Gastrocnemius medialis (tissue), 4 donors: Measurements from ENCODE around the gene TNNI3K. TPM values are rescaled to one million over a fixed set of nuclear protein-coding genes. Genes with fewer than 3 reads are reported as not detected.

Experiments used
- ATAC-seq, 2 donors: fragments of 150-250 bp; one replicate each; pipeline ENCODE4 v1.9.1; 2016
- DNase-seq, 2 donors: peaks; one replicate each; pipeline ENCODE4 v3.0.0-alpha.2; 2019
- H3K27ac ChIP-seq, 4 donors: fragments of 200-600 bp; sonication (generic); 1 replicate in 1 of 4; 2 replicates in 3 of 4; pipeline ENCODE4 v1.5.1; 2016 to 2018; ENCODE audit warnings: mild to moderate bottlenecking in 2 of 4, moderate library complexity in 1 of 4
- H3K27me3 ChIP-seq, 3 donors: fragments of 200-600 bp; sonication (generic) in 2 of 3; 1 replicate in 1 of 3; 2 replicates in 2 of 3; pipeline versions ENCODE4 v1.5.1 to v1.6.0; 2016 to 2019; ENCODE audit warnings: mild to moderate bottlenecking in 1 of 3, moderate library complexity in 1 of 3
- H3K36me3 ChIP-seq, 2 donors: fragments of 200-600 bp; sonication (generic) in 1 of 2; one replicate each; pipeline ENCODE4 v1.5.1; 2017 to 2018
- H3K4me1 ChIP-seq, 2 donors: fragments of 200-600 bp; sonication (generic) in 1 of 2; one replicate each; pipeline ENCODE4 v1.5.1; 2016 to 2017; ENCODE audit warnings: mild to moderate bottlenecking in 2 of 2
- H3K4me3 ChIP-seq, 4 donors: fragments of 200-600 bp; sonication (generic) in 3 of 4; 1 replicate in 1 of 4; 2 replicates in 3 of 4; pipeline ENCODE4 v1.5.1; 2016 to 2019; ENCODE audit warnings: mild to moderate bottlenecking in 2 of 4
- H3K9me3 ChIP-seq, 3 donors: fragments of 200-600 bp; sonication (generic) in 2 of 3; 1 replicate in 1 of 3; 2 replicates in 2 of 3; pipeline ENCODE4 v1.5.1; 2016 to 2019
- CTCF ChIP-seq, 5 experiments: fragments of 450-650 bp in 3 of 5; fragments of 200-600 bp in 2 of 5; sonication (generic) in 2 of 5; IDR thresholded peaks in 4 of 5; conservative IDR thresholded peaks in 1 of 5; 1 replicate in 4 of 5; 2 replicates in 1 of 5; pipeline ENCODE4 v1.5.1; 2016 to 2019; ENCODE audit warnings: antibody characterized with exemption in 5 of 5, mild to moderate bottlenecking in 3 of 5, moderate library complexity in 3 of 5
- POLR2A ChIP-seq, 2 donors: fragments of 450-650 bp; IDR thresholded peaks; one replicate each; pipeline ENCODE4 v1.6.1; 2017; ENCODE audit warnings: antibody characterized with exemption in 2 of 2, mild to moderate bottlenecking in 2 of 2, moderate library complexity in 2 of 2
- in situ Hi-C, 4 donors: fragments of 200-750 bp; cut with MboI; loops; one replicate each; pipeline versions ENCODE4 v1.15.0 to v1.8.0; 2017; ENCODE audit warnings: low sequenced_read_pairs in 4 of 4
- intact Hi-C: fragments of 100-400 bp; cut with DNase I; formaldehyde crosslinking; loops from one replicate; pipeline ENCODE4 v1.15.1; 2023; ENCODE audit warnings: low total_unique reads
- total RNA-seq, 4 donors: library from RNA; depleted of rRNA; stranded (reverse); fragments of >200 nt; gene quantifications; one replicate each; pipeline versions ENCODE4 v1.1.0 to v1.2.3, GENCODE V29; 2016

TNNI3K gene
- total RNA-seq, 4 donors from 2014 or later, result 0.39 to 8.6 (median 4.0) TPM

GRCh38 chr1:74363220-74363619 lies 128.0 kb downstream of the TNNI3K start:
- H3K4me3 ChIP-seq, result no peak overlapping the region
- H3K27ac ChIP-seq, result no peak overlapping the region
- intact Hi-C loops, result no loop called here
- TF ChIP-seq POLR2A (IDR thresholded peaks at IDR 0.05) (no peak), CTCF (IDR thresholded peaks at IDR 0.05 in 4 of 5, conservative IDR thresholded peaks at IDR 0.05 in 1 of 5) (no peak)
- in situ Hi-C loops, result no loop called here
- ATAC-seq, result no peak
- H3K27me3 ChIP-seq, result no peaks in the 10 kb centered on the region
- no peak for DNase-seq
- no peaks in the 10 kb centered on the region for H3K36me3 ChIP-seq
- H3K9me3 ChIP-seq, result no peaks in the 10 kb centered on the region
- no peaks in the 10 kb centered on the region for H3K4me1 ChIP-seq

GRCh38 chr1:74367175-74367813 lies 132.1 kb downstream of the TNNI3K start:
- intact Hi-C loops, result no loop called here
- TF ChIP-seq POLR2A (IDR thresholded peaks at IDR 0.05), result no peak
- TF ChIP-seq CTCF (IDR thresholded peaks at IDR 0.05 in 4 of 5, conservative IDR thresholded peaks at IDR 0.05 in 1 of 5), result no peak
- in situ Hi-C loops, result no loop called here
- no peak for DNase-seq
- ATAC-seq, result no peak
- H3K36me3 ChIP-seq, result no peaks in the 10 kb centered on the region
- H3K27me3 ChIP-seq, result no peaks in the 10 kb centered on the region
- no peaks in the 10 kb centered on the region for H3K9me3 ChIP-seq
- no peaks in the 10 kb centered on the region for H3K4me1 ChIP-seq
- no peak overlapping the region for H3K27ac ChIP-seq
- H3K4me3 ChIP-seq, result no peak overlapping the region

GRCh38 chr1:74368335-74368734 lies 133.1 kb downstream of the TNNI3K start:
- in situ Hi-C loops, result no loop called here
- intact Hi-C loops, result no loop called here

GRCh38 chr1:74375376-74375775 lies 140.2 kb downstream of the TNNI3K start:
- no peak overlapping the region for H3K4me3 ChIP-seq
- DNase-seq (no peak), ATAC-seq (no peak)
- intact Hi-C loops (no loop called here), in situ Hi-C loops (no loop called here)
- no peaks in the 10 kb centered on the region for H3K9me3 ChIP-seq
- H3K4me1 ChIP-seq, result no peaks in the 10 kb centered on the region
- no peaks in the 10 kb centered on the region for H3K36me3 ChIP-seq
- no peak for TF ChIP-seq CTCF (IDR thresholded peaks at IDR 0.05 in 4 of 5, conservative IDR thresholded peaks at IDR 0.05 in 1 of 5)
- no peak for TF ChIP-seq POLR2A (IDR thresholded peaks at IDR 0.05)
- H3K27me3 ChIP-seq, result no peaks in the 10 kb centered on the region
- H3K27ac ChIP-seq, result no peak overlapping the region

More at GRCh38 chr1:74368335-74368734, 133.1 kb downstream of the TNNI3K start:
- TF ChIP-seq POLR2A (IDR thresholded peaks at IDR 0.05) (no peak), CTCF (IDR thresholded peaks at IDR 0.05 in 4 of 5, conservative IDR thresholded peaks at IDR 0.05 in 1 of 5) (no peak)
- no peak for DNase-seq
- Histone ChIP-seq H3K4me1 (no peaks in the 10 kb centered on the region), H3K36me3 (no peaks in the 10 kb centered on the region), H3K27me3 (no peaks in the 10 kb centered on the region), H3K27ac (no peak overlapping the region), H3K4me3 (no peak overlapping the region), H3K9me3 (no peaks in the 10 kb centered on the region)
- ATAC-seq, result no peak

- TF ChIP-seq CTCF (IDR thresholded peaks at IDR 0.05 in 4 of 5, conservative IDR thresholded peaks at IDR 0.05 in 1 of 5), result no peak
- TF ChIP-seq POLR2A (IDR thresholded peaks at IDR 0.05), result no peak
- in situ Hi-C loops, result no loop called here
- ATAC-seq, result no peak
Observed at GRCh38 chr1:74380252-74380651, 145.1 kb downstream of the TNNI3K start.

More at GRCh38 chr1:74380252-74380651, 145.1 kb downstream of the TNNI3K start:
- Histone ChIP-seq H3K9me3 (no peaks in the 10 kb centered on the region), H3K27ac (no peak overlapping the region), H3K27me3 (no peaks in the 10 kb centered on the region), H3K4me1 (no peaks in the 10 kb centered on the region), H3K4me3 (no peak overlapping the region), H3K36me3 (no peaks in the 10 kb centered on the region)
- DNase-seq, result no peak
- intact Hi-C loops, result no loop called here
